Dendritic cell treated with granulocyte-macrophage colony-stimulating factor and Interleukin-4, amounts not matched to agents 40 ng/mL and 50 ng/mL, for 4 days (primary cell): ENCODE data around the gene KCNN1.
"Not testable (repeated sequence)": the region's sequence is repeated elsewhere in the genome, so short reads cannot be mapped to it uniquely, and the experiment has no call there.

Experiments
- H3K27ac Mint-ChIP-seq: one replicate; pipeline ENCODE4 v1.8.0; 2022; ENCODE audit warnings: mild to moderate bottlenecking, mixed read lengths
- H3K27me3 Mint-ChIP-seq: one replicate; pipeline ENCODE4 v1.8.0; 2022; ENCODE audit warnings: mild to moderate bottlenecking, mixed read lengths
- H3K36me3 Mint-ChIP-seq: one replicate; pipeline ENCODE4 v1.8.0; 2022; ENCODE audit warnings: low read depth, mixed read lengths
- H3K4me1 Mint-ChIP-seq: one replicate; pipeline ENCODE4 v1.8.0; 2022; ENCODE audit warnings: low read depth, mixed read lengths
- H3K4me3 Mint-ChIP-seq: one replicate; pipeline ENCODE4 v1.8.0; 2022; ENCODE audit warnings: mild to moderate bottlenecking, moderate library complexity, mixed read lengths
- H3K9me3 Mint-ChIP-seq: one replicate; pipeline ENCODE4 v1.8.0; 2022; ENCODE audit warnings: mixed read lengths
- intact Hi-C: fragments of 100-400 bp; cut with micrococcal nuclease; formaldehyde crosslinking; loops from one replicate; pipeline ENCODE4 v1.15.0; 2022

The KCNN1 gene

GRCh38 chr19:17993076-17993813 lies 26.3 kb downstream of the KCNN1 start:
- intact Hi-C loops, result no loop called here
- Mint-ChIP-seq H3K9me3 (no peaks in the 10 kb centered on the region), H3K36me3 (no peaks in the 10 kb centered on the region), H3K27me3 (peaks cover 16% of the 10 kb centered on the region), H3K27ac (no peak overlapping the region), H3K4me1 (peaks cover 18% of the 10 kb centered on the region), H3K4me3 (no peak overlapping the region)

GRCh38 chr19:17996826-17997316 lies 30.0 kb downstream of the KCNN1 start:
- H3K27ac Mint-ChIP-seq, result peak overlapping the region; percentile 91
- no peaks in the 10 kb centered on the region for H3K9me3 Mint-ChIP-seq
- intact Hi-C loops, result loop anchor here (1.0 to 5.0 kb wide), 3 partner anchors 51 to 140 kb away; partner anchors contain the start of gene RPL18A
- H3K27me3 Mint-ChIP-seq, result peaks cover 16% of the 10 kb centered on the region
- peaks cover 6% of the 10 kb centered on the region for H3K36me3 Mint-ChIP-seq
- no peak overlapping the region for H3K4me3 Mint-ChIP-seq
- peaks cover 44% of the 10 kb centered on the region for H3K4me1 Mint-ChIP-seq

- intact Hi-C loops, result loop anchor here (1.0 to 5.0 kb wide), 2 partner anchors 52 to 141 kb away; partner anchors contain the start of gene RPL18A
- Mint-ChIP-seq H3K9me3 (no peaks in the 10 kb centered on the region), H3K36me3 (peaks cover 19% of the 10 kb centered on the region), H3K4me1 (peaks cover 53% of the 10 kb centered on the region), H3K4me3 (peak overlapping the region; percentile 55), H3K27ac (peak overlapping the region; percentile 91), H3K27me3 (peaks cover 16% of the 10 kb centered on the region)
Observed at GRCh38 chr19:17997969-17998826, 31.3 kb downstream of the KCNN1 start.

GRCh38 chr19:17998827-17999150 lies 31.9 kb downstream of the KCNN1 start:
- Mint-ChIP-seq H3K27ac (peak overlapping the region; percentile 91), H3K27me3 (peaks cover 16% of the 10 kb centered on the region), H3K4me1 (peaks cover 58% of the 10 kb centered on the region), H3K9me3 (no peaks in the 10 kb centered on the region), H3K36me3 (peaks cover 25% of the 10 kb centered on the region), H3K4me3 (no peak overlapping the region)
- intact Hi-C loops, result loop anchor here (5.0 kb wide), 1 partner anchor 141 kb away; the partner anchor contains the start of gene RPL18A

GRCh38 chr19:17999684-18000479 lies 33.0 kb downstream of the KCNN1 start:
- Mint-ChIP-seq H3K4me3 (peak overlapping the region; percentile 89), H3K9me3 (no peaks in the 10 kb centered on the region), H3K4me1 (peaks cover 58% of the 10 kb centered on the region), H3K27ac (peak overlapping the region; percentile 91), H3K27me3 (peaks cover 10% of the 10 kb centered on the region), H3K36me3 (peaks cover 32% of the 10 kb centered on the region)
- intact Hi-C loops, result loop anchor here (5.0 to 10.0 kb wide), 2 partner anchors 143 to 175 kb away; partner anchors contain the start of genes IFI30 and RPL18A

- Mint-ChIP-seq H3K9me3 (no peaks in the 10 kb centered on the region), H3K27ac (peak overlapping the region; percentile 91), H3K4me1 (peaks cover 58% of the 10 kb centered on the region), H3K36me3 (peaks cover 37% of the 10 kb centered on the region), H3K27me3 (peaks cover 6% of the 10 kb centered on the region), H3K4me3 (peak overlapping the region; percentile 89)
- intact Hi-C loops, result loop anchor here (10.0 kb wide), 1 partner anchor 174 kb away; the partner anchor contains the start of gene IFI30
Observed at GRCh38 chr19:18000480-18000914, 33.6 kb downstream of the KCNN1 start.

GRCh38 chr19:18000915-18001776 lies 34.2 kb downstream of the KCNN1 start:
- Mint-ChIP-seq H3K36me3 (peaks cover 43% of the 10 kb centered on the region), H3K27ac (peak overlapping the region; percentile 91), H3K4me3 (peak overlapping the region; percentile 89), H3K27me3 (peaks cover 3% of the 10 kb centered on the region), H3K9me3 (no peaks in the 10 kb centered on the region), H3K4me1 (peaks cover 63% of the 10 kb centered on the region)
- intact Hi-C loops, result loop anchor here (10.0 kb wide), 1 partner anchor 174 kb away; the partner anchor contains the start of gene IFI30

GRCh38 chr19:18001777-18002345 lies 35.0 kb downstream of the KCNN1 start:
- intact Hi-C loops, result loop anchor here (10.0 kb wide), 1 partner anchor 173 kb away; the partner anchor contains the start of gene IFI30
- Mint-ChIP-seq H3K4me1 (peaks cover 66% of the 10 kb centered on the region), H3K36me3 (peaks cover 50% of the 10 kb centered on the region), H3K27me3 (peaks cover 1% of the 10 kb centered on the region), H3K27ac (peak overlapping the region; percentile 91), H3K9me3 (no peaks in the 10 kb centered on the region), H3K4me3 (peak overlapping the region; percentile 89)

- intact Hi-C loops, result loop anchor here (10.0 kb wide), 1 partner anchor 172 kb away; the partner anchor contains the start of gene IFI30
- peaks cover 56% of the 10 kb centered on the region for H3K36me3 Mint-ChIP-seq
- H3K4me3 Mint-ChIP-seq, result peak overlapping the region; percentile 89
- peaks cover 1% of the 10 kb centered on the region for H3K27me3 Mint-ChIP-seq
- H3K27ac Mint-ChIP-seq, result peak overlapping the region; percentile 91
- H3K4me1 Mint-ChIP-seq, result peaks cover 66% of the 10 kb centered on the region
- no peaks in the 10 kb centered on the region for H3K9me3 Mint-ChIP-seq
Observed at GRCh38 chr19:18002347-18002850, 35.5 kb downstream of the KCNN1 start.

GRCh38 chr19:18005750-18006149 lies 38.8 kb downstream of the KCNN1 start:
- H3K9me3 Mint-ChIP-seq, H3K27ac Mint-ChIP-seq, H3K27me3 Mint-ChIP-seq, H3K4me3 Mint-ChIP-seq: not testable (repeated sequence)
- Mint-ChIP-seq H3K4me1 (peaks cover 45% of the 10 kb centered on the region), H3K36me3 (peaks cover 83% of the 10 kb centered on the region)
- intact Hi-C loops, result loop anchor here (10.0 kb wide), 1 partner anchor 169 kb away; the partner anchor contains the start of gene IFI30

- H3K36me3 Mint-ChIP-seq, result peaks cover 88% of the 10 kb centered on the region
- no peaks in the 10 kb centered on the region for H3K9me3 Mint-ChIP-seq
- peaks cover 43% of the 10 kb centered on the region for H3K4me1 Mint-ChIP-seq
- peak overlapping the region; percentile 89 for H3K4me3 Mint-ChIP-seq
- H3K27ac Mint-ChIP-seq, result peak overlapping the region; percentile 80
- H3K27me3 Mint-ChIP-seq, result no peaks in the 10 kb centered on the region
- intact Hi-C loops, result loop anchor here (1.0 to 10.0 kb wide), 2 partner anchors 51 to 168 kb away; partner anchors contain the start of gene IFI30
Observed at GRCh38 chr19:18007044-18007916, 40.4 kb downstream of the KCNN1 start.
